ENCODE data around the gene EML4. TPM values are rescaled to one million over a fixed set of nuclear protein-coding genes. Genes with fewer than 3 reads are reported as not detected.
A peak's percentile ranks its signal among the peaks of the same experiment; 100 is the strongest.

Gene EML4
- total and polyA plus RNA-seq, 2 of the 13 experiments (the other 11 are each of a cell fraction or from before 2014, with no cell fraction given), result 243 to 476 TPM

GRCh38 chr2:42147641-42148274, 21.4 kb upstream of the EML4 start (continued):
- TF ChIP-seq ZNF329 (CRISPR knock-in tag; IDR thresholded peaks at IDR 0.05; ENCODE audit: low read depth) (no peak), SALL1 (CRISPR knock-in tag; IDR thresholded peaks at IDR 0.05) (peak; percentile 71; the same call in 1 of the 2 replicates), DNMT3B (CRISPR knock-in tag; conservative IDR thresholded peaks at IDR 0.05) (no peak), ZNF589 (CRISPR knock-in tag; conservative IDR thresholded peaks at IDR 0.05) (no peak), IKZF5 (CRISPR knock-in tag; IDR thresholded peaks at IDR 0.05) (0 out of 2 replicates have a peak, but pooled peaks have one; percentile 54), DR1 (CRISPR knock-in tag; IDR thresholded peaks at IDR 0.05) (no peak), NFE2L2 (IDR thresholded peaks at IDR 0.05; ENCODE audit: low read length) (no peak), YY1 (IDR thresholded peaks at IDR 0.05; ENCODE audit: insufficient read depth, insufficient replicate concordance, low read depth, low read length) (no peak), TEAD3 (CRISPR knock-in tag; optimal IDR thresholded peaks at IDR 0.05; ENCODE audit: borderline replicate concordance) (peak; percentile 59), ZNF572 (CRISPR knock-in tag; IDR thresholded peaks at IDR 0.05) (no peak), RERE (CRISPR knock-in tag; IDR thresholded peaks at IDR 0.05; ENCODE audit: low read depth) (no peak), CSRNP1 (CRISPR knock-in tag; IDR thresholded peaks at IDR 0.05) (0 out of 2 replicates have a peak, but pooled peaks have one; percentile 6), ZNF496 (CRISPR knock-in tag; IDR thresholded peaks at IDR 0.05; ENCODE audit: insufficient replicate concordance) (no peak), CHCHD3 (CRISPR knock-in tag; IDR thresholded peaks at IDR 0.05) (no peak), FOXK2 (IDR thresholded peaks at IDR 0.05) (no peak), ZNF674 (CRISPR knock-in tag; IDR thresholded peaks at IDR 0.05; ENCODE audit: low read depth) (no peak), MED13 (CRISPR knock-in tag; IDR thresholded peaks at IDR 0.05) (no peak), HMG20A (CRISPR knock-in tag; IDR thresholded peaks at IDR 0.05; ENCODE audit: borderline replicate concordance) (peak; percentile 27; the same call in 1 of the 2 replicates), ZC3H13 (CRISPR knock-in tag; IDR thresholded peaks at IDR 0.05) (no peak), CREB3 (CRISPR knock-in tag; IDR thresholded peaks at IDR 0.05) (no peak), ZBTB21 (CRISPR knock-in tag; IDR thresholded peaks at IDR 0.05) (no peak)

Data from HepG2 (cell line).